Adipocyte (in vitro differentiated cells): Measurements from ENCODE around the gene CARD8.
"Not testable (repeated sequence)": the region's sequence is repeated elsewhere in the genome, so short reads cannot be mapped to it uniquely, and the experiment has no call there.

Experiments used
- DNase-seq: peaks from one replicate; pipeline ENCODE4 v3.0.0-alpha.2; 2015; ENCODE audit warnings: low read depth
- H3K27me3 ChIP-seq: replicated peaks from 2 replicates; pipeline ENCODE4 v1.7.0; 2013; ENCODE audit warnings: mild to moderate bottlenecking, low read length, moderate library complexity; ENCODE audit not compliant: control insufficient read depth, insufficient read depth
- H3K36me3 ChIP-seq: 2 replicates; pipeline ENCODE4 v1.7.0; 2013; ENCODE audit warnings: low read length, mild to moderate bottlenecking, moderate library complexity; ENCODE audit not compliant: control insufficient read depth, insufficient read depth, severe bottlenecking
- H3K4me1 ChIP-seq: 2 replicates; pipeline ENCODE4 v1.7.0; 2013; ENCODE audit warnings: mild to moderate bottlenecking, low read length, moderate library complexity; ENCODE audit not compliant: control insufficient read depth, insufficient read depth
- H3K4me3 ChIP-seq: 2 replicates; pipeline ENCODE4 v1.7.0; 2013; ENCODE audit warnings: mild to moderate bottlenecking, low read length, moderate library complexity
- H3K9ac ChIP-seq: 2 replicates; pipeline ENCODE4 v1.7.0; 2013; ENCODE audit warnings: mild to moderate bottlenecking, low read length, moderate library complexity
- H3K9me3 ChIP-seq: 2 replicates; pipeline ENCODE4 v1.7.0; 2013; ENCODE audit warnings: mild to moderate bottlenecking, low read length, moderate library complexity; ENCODE audit not compliant: control insufficient read depth

The CARD8 gene

DNA sequence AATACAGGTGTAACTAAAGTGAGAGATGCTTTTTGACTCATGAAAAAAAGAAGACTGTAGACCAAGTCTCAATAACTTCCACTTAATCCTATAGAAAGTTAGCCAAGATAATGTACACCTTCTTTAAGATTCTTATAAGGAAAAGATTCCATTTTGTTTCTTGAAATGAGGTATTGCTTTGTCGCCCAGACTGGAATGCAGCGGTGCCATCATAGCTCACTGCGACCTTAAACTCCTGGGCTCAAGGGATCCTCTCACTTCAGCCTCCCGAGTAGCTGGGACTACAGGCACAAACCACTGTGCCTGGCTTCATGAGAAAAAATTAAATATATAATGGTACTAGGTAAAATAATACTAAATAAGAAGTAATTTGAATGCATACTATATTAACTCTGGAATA, 3.3 kb upstream of the CARD8 start:
- H3K9me3 ChIP-seq, H3K36me3 ChIP-seq, H3K4me3 ChIP-seq, H3K27me3 ChIP-seq, DNase-seq, H3K9ac ChIP-seq: not testable (repeated sequence)
- H3K4me1 ChIP-seq, result peaks cover 12% of the 10 kb centered on the region

GRCh38 chr19:48258350-48258749, 2.6 kb upstream of the CARD8 start:
- peaks cover 12% of the 10 kb centered on the region for H3K4me1 ChIP-seq
- H3K4me3 ChIP-seq, result no peak overlapping the region
- no peaks in the 10 kb centered on the region for H3K9me3 ChIP-seq
- no peaks in the 10 kb centered on the region for H3K27me3 ChIP-seq
- DNase-seq, result no peak
- H3K36me3 ChIP-seq, result no peaks in the 10 kb centered on the region
- no peak overlapping the region for H3K9ac ChIP-seq

GRCh38 chr19:48254529-48254970, 1.2 kb downstream of the CARD8 start:
- Histone ChIP-seq H3K9ac (peak overlapping the region; percentile 97), H3K27me3 (no peaks in the 10 kb centered on the region), H3K36me3 (no peaks in the 10 kb centered on the region), H3K4me3 (peak overlapping the region; percentile 90), H3K9me3 (no peaks in the 10 kb centered on the region), H3K4me1 (peaks cover 15% of the 10 kb centered on the region)
- DNase-seq, result no peak

GRCh38 chr19:48253999-48254398, 1.7 kb downstream of the CARD8 start:
- H3K9ac ChIP-seq, result no peak overlapping the region

DNA sequence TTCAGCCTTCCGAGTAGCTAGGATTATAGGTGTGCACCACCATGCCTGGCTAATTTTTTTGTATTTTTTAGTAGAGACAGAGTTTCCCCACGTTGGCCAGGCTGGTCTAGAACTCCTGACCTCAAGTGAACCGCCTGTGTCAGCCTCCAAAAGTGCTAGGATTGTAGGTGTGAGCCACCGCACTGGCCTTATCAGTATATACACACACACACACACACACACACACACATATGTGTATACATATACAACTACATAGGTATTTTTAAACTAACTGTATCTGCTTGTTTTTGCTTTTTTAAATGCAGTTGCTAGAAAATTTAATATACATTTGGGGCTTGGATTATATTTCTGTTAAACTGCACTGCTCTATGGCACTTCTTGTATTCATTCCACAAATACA, 3.1 kb downstream of the CARD8 start:
- no peak for DNase-seq
- Histone ChIP-seq H3K27me3 (no peaks in the 10 kb centered on the region), H3K36me3 (peaks cover 8% of the 10 kb centered on the region), H3K9ac (no peak overlapping the region), H3K9me3 (no peaks in the 10 kb centered on the region), H3K4me3 (no peak overlapping the region), H3K4me1 (peaks cover 15% of the 10 kb centered on the region)

More at GRCh38 chr19:48253999-48254398, 1.7 kb downstream of the CARD8 start:
- Histone ChIP-seq H3K4me1 (peaks cover 15% of the 10 kb centered on the region), H3K27me3 (no peaks in the 10 kb centered on the region), H3K36me3 (no peaks in the 10 kb centered on the region), H3K9me3 (no peaks in the 10 kb centered on the region), H3K4me3 (no peak overlapping the region)
- DNase-seq, result no peak

GRCh38 chr19:48250290-48251025, 5.3 kb downstream of the CARD8 start:
- peaks cover 13% of the 10 kb centered on the region for H3K36me3 ChIP-seq
- H3K9ac ChIP-seq, result no peak overlapping the region
- H3K27me3 ChIP-seq, result no peaks in the 10 kb centered on the region
- DNase-seq, result no peak
- peaks cover 15% of the 10 kb centered on the region for H3K4me1 ChIP-seq
- H3K9me3 ChIP-seq, result no peaks in the 10 kb centered on the region
- no peak overlapping the region for H3K4me3 ChIP-seq

- H3K36me3 ChIP-seq, result peaks cover 13% of the 10 kb centered on the region
- DNase-seq, result no peak
- H3K27me3 ChIP-seq, result no peaks in the 10 kb centered on the region
These were observed 6.2 kb downstream of the CARD8 start for GRCh38 chr19:48249502-48250014.

DNA sequence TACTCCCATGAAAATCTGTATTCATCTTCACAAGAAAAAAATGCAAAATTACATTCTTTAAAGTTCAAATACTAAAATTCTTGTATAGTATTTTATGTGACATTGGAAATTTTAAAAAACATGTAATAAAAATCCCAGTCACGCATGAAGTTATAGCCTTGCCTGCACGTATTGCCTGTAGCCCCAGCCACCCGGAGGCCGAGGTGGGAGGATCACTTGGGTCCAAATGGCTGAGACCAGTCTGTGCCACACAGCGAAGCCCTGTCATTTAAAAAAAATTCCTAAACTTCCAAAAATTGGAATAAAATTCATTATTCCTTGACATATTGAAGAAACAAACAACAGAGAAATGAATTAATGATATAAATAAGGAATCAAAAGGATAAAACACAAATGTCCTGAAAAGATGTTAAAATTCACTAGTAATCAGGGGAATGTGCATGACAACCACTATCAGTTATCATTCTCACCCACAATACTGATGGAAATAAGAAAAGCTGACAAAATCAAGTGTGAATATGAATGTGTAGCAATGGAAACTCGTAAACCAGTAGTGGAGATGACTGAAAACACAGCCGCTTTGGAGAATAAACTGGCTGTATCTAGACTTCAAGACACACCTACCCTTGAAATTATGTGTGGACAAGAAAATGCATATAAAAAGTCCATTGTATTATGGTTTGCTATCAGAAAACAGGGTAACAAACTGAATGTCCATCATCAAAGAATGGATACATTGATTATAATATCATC, 7.5 kb downstream of the CARD8 start:
- Histone ChIP-seq H3K36me3 (peaks cover 13% of the 10 kb centered on the region), H3K9me3 (no peaks in the 10 kb centered on the region), H3K4me3 (no peak overlapping the region), H3K9ac (no peak overlapping the region), H3K27me3 (no peaks in the 10 kb centered on the region), H3K4me1 (peaks cover 6% of the 10 kb centered on the region)
- no peak for DNase-seq

More at GRCh38 chr19:48249502-48250014, 6.2 kb downstream of the CARD8 start:
- no peak overlapping the region for H3K4me3 ChIP-seq
- no peaks in the 10 kb centered on the region for H3K9me3 ChIP-seq
- H3K9ac ChIP-seq, result no peak overlapping the region
- H3K4me1 ChIP-seq, result peaks cover 8% of the 10 kb centered on the region

GRCh38 chr19:48247212-48247611, 8.5 kb downstream of the CARD8 start:
- H3K9ac ChIP-seq, result no peak overlapping the region
- no peaks in the 10 kb centered on the region for H3K27me3 ChIP-seq
- H3K4me1 ChIP-seq, result peaks cover 6% of the 10 kb centered on the region
- H3K4me3 ChIP-seq, result no peak overlapping the region
- H3K36me3 ChIP-seq, result peaks cover 13% of the 10 kb centered on the region
- no peak for DNase-seq
- no peaks in the 10 kb centered on the region for H3K9me3 ChIP-seq

- peaks cover 6% of the 10 kb centered on the region for H3K4me1 ChIP-seq
- H3K9ac ChIP-seq, result no peak overlapping the region
- no peaks in the 10 kb centered on the region for H3K9me3 ChIP-seq
- peaks cover 13% of the 10 kb centered on the region for H3K36me3 ChIP-seq
- H3K4me3 ChIP-seq, result no peak overlapping the region
- H3K27me3 ChIP-seq, result no peaks in the 10 kb centered on the region
- no peak for DNase-seq
These were observed 9.6 kb downstream of the CARD8 start for GRCh38 chr19:48246101-48246500.

DNA sequence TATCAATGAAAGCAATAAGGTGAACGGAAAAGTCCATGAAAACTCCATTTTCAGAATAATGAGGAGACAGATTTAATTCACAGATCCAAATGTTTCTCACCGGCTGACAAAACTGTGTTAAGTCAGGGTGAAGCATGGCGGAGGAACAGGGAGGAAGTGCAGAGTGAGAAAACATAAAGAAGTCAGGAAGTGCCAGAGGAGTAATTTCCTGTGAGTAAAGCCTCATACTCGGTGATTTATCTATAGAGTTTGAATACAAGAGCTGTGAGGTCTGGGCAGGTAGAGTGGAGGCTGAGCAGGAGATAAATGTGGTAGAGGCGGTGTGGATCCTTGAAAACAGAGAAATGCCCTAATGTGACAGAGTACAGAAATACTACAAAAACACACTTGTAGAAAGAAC, 11.4 kb downstream of the CARD8 start:
- no peak for DNase-seq

More for the DNA sequence above, 11.4 kb downstream of the CARD8 start:
- Histone ChIP-seq H3K27me3 (no peaks in the 10 kb centered on the region), H3K9ac (no peak overlapping the region), H3K36me3 (peaks cover 19% of the 10 kb centered on the region), H3K9me3 (no peaks in the 10 kb centered on the region), H3K4me1 (no peaks in the 10 kb centered on the region), H3K4me3 (no peak overlapping the region)
